Measurements from ENCODE around the gene MARK3.
"Not testable (repeated sequence)": the region's sequence is repeated elsewhere in the genome, so short reads cannot be mapped to it uniquely, and the experiment has no call there.

MARK3 gene

DNA sequence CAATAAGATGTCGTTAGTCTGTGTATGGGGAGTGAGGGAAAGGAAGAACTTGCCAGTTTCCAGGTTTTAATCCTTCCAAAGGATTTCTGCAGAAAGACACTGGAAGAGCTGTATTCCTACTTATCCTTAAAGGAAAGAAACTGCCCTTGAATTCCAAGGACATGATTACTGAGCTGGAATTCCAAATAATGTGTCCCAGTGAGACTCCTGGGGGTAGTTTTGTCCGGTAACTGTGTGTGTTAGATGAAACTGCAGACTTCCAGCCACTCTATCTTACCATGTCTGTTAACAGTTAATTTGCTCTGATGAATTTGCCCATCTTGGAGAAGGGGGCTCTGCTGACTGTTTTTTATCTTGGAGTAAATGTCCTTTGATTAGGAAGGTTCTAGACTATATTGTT, 104.4 kb downstream of the MARK3 start:
- no peak for DNase-seq (ENCODE audit: low read depth in 2 of 2)

DNA sequence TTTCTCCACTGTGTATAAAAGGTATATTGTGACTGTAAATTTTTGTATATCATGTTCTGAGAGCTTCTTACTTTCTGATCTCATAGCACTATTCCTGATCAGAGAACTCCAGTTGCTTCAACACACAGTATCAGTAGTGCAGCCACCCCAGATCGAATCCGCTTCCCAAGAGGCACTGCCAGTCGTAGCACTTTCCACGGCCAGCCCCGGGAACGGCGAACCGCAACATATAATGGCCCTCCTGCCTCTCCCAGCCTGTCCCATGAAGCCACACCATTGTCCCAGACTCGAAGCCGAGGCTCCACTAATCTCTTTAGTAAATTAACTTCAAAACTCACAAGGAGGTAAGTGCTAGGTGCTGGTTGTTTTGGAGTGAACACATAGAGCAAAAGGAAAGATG, 106.5 kb downstream of the MARK3 start:
- no peak for DNase-seq (ENCODE audit: low read depth in 2 of 2)

DNA sequence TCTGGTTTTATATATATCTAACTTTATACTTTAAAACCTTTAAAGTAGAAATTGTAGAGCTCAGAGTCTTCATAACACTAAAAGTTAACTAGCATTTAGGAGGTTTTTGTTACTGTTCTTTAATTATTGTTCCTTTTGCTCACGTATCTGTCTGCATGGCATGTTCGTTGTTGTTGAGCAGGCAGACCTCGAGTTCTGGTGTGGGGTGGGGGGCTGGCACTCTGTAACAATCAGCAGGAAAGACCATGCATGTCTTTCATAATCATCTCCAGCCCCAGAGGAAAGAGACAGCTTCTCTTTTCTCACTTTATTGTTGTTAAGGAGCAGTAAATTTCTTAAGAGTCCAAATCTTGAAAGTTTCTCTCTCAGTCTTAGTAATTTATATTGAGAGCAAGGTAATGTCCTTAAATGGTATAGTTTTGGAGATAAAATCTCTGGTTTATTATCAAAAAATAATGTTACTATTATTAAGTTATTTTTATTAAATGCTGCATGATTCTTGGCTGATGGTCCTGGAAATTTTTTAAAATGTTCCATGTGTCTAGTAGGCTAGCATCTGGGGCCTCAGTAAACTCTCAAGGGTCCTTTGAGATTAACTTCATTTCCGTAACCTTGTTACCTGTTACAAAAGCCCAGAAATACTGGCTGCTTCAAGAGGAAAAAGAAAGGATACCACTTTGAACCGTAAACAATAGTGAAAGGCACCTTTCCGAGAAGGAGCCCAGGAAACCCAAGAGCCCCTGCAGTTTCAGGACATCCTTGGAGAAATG, 107.1 kb downstream of the MARK3 start:
- no peak for DNase-seq (ENCODE audit: low read depth in 2 of 2)

DNA sequence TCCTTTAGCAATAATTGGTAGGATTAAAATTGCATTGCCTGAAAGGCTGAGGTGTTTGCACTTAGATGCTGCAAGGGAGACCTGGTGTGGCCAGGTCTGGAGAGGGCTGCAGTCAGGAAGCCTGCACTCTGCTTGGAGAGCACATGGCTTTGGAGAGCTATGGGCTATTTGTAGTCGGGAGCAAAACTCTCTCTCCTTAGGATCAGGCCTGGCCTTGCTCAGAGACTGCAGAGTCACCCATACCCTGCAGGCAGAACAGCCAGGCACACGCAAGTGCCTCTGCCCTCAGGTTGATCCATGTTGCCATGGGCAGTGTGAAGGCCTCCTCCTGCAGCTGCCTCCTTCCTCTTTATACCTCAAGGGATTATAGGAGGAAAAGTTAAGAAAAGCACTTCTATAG, 110.6 kb downstream of the MARK3 start:
- DNase-seq (ENCODE audit: low read depth in 2 of 2): no peak

DNA sequence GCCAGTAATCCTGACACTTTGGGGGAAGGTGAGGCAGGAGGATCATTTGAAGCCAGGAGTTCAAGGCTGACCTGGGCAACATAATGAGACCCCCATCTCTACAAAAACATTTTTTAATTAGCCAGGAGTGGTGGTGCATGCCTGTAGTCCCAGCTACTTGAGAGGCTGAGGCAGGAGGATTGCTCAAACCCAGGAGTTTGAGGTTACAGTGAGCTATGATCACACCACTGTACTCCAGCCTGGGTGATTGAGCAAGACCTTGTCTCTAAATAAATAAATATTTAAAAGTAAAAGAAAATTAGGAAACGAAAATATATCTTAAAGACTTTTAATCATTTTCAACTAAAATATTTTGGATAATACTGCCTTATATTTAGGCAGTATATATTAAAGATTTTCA, 111.6 kb downstream of the MARK3 start:
- DNase-seq (ENCODE audit: low read depth in 2 of 2): no peak

DNA sequence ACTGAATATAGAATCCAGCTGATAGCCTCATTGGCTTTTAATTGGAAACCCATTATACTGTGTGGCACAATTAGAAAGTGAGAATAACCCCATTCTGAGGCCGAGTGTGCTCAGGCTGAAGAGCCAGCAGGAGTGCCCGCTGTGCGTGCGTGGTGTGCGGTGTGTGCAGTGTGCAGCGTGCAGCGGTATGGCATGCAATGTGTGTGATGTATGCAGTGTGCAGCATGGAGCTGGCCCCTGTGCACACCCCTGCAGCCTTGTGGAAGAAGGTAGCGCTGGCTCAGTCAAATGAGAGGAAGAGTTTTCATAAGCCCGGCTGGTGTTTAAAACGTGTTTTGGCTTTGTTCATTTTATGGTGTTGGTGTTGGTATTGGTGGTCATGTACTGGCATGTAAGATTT, 114.5 kb downstream of the MARK3 start:
- no peak for DNase-seq (ENCODE audit: low read depth in 2 of 2)

DNA sequence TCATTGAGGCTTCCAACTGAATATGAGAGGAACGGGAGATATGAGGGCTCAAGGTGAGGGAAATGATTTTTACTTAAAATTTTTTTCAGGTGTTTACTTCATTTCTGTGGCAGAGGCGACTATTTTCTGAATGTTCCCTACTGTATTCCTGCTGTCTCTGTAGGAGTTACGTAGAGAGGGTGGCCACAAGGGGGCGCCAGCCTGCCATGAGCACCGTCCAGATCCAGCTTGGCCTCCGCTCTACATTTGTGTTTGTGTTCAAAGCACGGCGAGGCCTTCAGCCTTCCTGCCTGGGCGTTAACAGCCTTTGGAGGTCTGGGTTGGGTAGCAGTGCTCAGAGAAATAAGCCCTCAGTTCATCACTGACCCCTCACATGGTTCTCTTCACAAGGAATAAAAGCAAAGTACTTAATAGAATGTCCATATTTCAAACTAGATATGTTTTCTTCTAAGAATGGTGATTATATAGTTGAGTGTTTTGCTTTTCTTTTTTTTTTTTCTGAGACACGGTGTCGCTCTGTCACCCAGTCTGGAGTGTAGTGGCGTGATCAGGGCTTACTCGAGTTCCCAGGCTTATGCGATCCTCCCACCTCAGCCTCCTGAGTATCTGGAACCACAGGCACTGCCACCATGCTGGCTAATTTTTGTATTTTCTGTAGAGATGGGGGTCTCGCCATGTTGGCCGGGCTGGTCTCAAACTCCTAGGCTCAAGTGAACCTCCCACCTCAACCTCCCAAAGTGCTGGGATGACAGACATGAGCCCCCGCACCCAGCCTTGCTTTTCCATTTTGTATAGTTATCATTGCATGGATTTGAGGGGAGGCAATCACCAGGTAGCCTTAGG, 115.2 kb downstream of the MARK3 start:
- peak; percentile 47 to 67 for DNase-seq (ENCODE audit: low read depth in 2 of 2)

DNA sequence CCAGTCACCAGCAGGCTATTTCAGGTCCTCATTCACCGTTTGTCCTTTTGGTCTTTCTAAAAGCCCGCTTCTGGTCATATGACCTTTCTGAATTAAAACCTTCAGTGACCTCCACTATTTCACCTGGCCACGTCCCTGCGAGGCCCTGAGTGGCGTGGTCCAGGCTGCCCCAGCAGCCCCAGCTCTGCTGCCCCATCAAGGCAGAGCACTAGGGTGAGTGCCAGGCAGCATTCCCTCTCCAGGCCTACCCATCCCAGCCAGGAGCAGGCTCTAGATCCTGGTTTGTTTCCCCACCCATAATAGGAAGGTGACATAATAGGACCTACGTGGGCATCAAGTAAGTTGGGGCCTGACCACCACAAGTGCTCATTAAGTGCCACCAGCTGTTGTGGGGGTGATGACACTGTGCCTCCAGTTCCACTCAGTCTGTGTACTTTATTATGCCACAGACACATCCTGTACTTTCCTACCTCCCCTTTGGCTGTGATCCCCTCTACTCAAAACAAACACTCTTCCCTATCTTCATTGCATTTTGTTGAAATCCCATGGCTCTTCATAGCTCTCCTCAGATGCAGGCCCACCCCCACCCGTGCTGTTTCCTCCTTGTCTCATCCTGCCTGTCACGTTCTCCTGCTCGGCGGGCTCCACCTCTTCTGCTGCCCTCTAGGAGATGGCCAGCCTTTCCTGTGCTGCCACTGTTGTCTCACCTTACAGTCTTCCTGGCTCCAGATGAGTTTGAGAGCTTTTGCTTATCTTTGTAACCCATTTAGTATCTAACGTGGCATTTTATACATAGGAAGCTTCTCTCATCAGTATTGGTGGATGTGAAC, 116.0 kb downstream of the MARK3 start:
- DNase-seq (ENCODE audit: low read depth in 2 of 2): no peak

DNA sequence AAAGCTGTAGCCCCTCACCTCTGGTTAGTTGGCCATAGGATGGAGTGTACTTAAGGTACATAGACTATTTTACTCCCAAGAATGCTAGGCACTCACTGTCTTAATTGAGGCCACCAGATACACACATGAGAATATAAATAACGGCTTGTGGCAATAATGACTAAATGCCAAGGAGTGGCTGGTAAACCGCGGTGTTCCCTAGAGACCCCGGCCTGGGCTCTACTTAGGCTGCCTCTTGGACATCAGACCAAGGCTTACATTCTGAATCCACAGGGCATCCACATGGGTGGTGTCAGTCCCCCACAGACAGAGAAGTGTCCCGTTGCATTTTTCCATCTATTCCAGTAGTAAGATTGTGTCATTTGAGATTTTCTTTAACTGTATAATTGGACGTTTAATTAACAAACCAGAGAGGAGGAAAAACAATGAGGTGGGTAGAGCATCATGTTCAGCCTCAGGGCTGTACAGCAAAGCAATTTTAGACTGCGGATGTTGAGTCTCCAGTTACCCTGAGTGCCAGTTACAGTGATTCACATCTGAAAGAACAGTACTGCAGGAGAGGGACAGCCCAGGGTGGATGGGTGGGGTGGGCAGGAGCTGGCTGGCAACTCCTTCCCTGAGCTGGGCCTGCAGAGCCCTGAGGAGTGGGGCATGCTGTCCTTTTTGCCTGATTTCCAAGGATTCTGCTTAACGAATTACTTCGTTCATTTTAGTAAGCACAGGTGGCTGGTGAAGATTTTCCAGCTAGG, 116.9 kb downstream of the MARK3 start:
- no peak for DNase-seq (ENCODE audit: low read depth in 2 of 2)

DNA sequence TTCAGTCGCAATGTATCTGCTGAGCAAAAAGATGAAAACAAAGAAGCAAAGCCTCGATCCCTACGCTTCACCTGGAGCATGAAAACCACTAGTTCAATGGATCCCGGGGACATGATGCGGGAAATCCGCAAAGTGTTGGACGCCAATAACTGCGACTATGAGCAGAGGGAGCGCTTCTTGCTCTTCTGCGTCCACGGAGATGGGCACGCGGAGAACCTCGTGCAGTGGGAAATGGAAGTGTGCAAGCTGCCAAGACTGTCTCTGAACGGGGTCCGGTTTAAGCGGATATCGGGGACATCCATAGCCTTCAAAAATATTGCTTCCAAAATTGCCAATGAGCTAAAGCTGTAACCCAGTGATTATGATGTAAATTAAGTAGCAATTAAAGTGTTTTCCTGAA, 117.7 kb downstream of the MARK3 start:
- DNase-seq (ENCODE audit: low read depth in 2 of 2): no peak

DNA sequence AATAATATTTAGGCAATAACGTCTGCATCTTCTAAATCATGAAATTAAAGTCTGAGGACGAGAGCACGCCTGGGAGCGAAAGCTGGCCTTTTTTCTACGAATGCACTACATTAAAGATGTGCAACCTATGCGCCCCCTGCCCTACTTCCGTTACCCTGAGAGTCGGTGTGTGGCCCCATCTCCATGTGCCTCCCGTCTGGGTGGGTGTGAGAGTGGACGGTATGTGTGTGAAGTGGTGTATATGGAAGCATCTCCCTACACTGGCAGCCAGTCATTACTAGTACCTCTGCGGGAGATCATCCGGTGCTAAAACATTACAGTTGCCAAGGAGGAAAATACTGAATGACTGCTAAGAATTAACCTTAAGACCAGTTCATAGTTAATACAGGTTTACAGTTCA, 118.1 kb downstream of the MARK3 start:
- no peak for DNase-seq (ENCODE audit: low read depth in 2 of 2)

DNA sequence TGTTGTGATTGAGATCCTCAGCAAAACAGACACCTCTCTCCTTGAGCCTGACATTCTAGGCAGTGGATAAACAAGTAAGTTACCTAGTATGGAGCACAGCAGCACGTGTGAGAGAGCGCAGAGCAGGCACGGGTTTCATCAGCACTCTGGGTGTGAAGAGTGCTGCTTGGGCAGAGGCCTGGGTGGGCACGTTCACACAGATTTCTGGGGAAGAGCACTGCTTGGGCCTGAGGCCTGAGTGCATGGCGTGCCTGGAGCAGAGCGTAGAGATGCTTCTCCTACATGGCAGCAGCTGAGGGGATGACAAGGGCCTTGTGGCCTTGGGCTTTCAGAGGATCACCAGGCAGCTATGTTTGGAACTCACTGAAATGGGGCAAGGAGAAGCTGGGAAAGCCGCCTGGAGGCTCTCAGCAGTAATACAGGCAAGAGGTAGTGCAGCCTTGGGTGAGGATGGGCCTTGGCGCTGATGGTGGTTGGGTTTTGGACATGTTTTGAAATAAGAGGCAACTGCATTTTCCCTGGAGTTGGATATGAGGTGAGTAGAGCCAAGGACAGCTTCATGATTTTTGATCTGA, 119.9 kb downstream of the MARK3 start:
- DNase-seq (ENCODE audit: low read depth in 2 of 2): no peak

DNA sequence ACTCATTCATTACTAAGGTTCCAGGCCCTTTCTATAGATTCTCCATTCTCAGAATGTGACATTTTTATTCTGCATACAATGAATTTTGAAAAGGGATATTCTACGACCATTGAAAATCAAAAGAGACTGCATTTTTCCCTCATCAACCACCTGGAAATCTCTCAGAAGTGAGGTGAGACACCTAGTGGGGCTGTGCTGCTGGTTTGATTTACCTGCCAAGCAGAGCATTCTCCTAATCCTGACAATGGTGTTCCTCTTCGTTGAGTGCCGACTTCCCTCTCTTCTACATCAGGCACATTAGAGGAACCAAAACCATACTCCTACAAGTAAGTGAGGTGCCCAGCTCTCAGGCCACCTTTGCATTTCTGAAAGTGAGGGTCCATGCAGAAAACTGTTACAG, 122.5 kb downstream of the MARK3 start:
- no peak for DNase-seq (ENCODE audit: low read depth in 2 of 2)

DNA sequence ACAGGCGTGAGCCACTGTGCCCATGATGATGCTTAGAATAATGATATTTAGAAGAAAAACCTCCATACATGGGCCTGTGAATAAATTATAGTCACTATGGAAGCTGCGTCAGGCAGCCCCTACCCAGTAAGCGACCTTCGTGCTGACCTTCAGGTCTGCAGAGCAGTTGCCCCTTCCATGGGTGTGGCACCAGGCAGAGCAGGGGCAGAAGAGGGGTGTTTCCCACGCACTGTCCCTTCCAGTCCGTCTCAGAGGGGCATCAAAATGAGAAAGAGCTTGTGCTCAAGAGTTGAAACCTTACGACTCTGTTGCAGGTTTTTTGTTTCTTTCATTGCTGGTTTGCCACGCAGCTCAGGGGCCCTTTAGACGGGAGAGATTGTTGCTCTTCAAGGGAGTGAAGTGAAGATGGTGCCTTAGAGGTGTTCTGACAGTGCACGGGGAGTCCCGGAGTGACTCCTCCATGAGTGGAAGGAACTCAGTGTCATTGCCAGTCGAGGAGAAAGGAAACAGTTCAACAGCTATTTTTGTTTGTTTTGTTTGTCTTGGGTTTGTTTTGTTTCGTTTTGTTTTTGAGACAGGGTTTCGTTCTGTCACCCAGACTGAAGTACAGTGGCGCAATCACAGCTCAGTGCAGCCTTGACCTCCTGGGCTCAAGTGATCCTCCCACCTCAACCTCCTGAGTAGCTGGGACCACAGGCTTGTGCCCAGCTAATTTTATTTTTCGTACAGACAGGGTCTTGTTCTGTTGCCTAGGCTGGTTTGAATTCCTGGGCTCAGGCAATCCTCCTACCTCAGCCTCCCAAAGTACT, 123.5 kb downstream of the MARK3 start:
- DNase-seq (ENCODE audit: low read depth in 2 of 2): no peak

DNA sequence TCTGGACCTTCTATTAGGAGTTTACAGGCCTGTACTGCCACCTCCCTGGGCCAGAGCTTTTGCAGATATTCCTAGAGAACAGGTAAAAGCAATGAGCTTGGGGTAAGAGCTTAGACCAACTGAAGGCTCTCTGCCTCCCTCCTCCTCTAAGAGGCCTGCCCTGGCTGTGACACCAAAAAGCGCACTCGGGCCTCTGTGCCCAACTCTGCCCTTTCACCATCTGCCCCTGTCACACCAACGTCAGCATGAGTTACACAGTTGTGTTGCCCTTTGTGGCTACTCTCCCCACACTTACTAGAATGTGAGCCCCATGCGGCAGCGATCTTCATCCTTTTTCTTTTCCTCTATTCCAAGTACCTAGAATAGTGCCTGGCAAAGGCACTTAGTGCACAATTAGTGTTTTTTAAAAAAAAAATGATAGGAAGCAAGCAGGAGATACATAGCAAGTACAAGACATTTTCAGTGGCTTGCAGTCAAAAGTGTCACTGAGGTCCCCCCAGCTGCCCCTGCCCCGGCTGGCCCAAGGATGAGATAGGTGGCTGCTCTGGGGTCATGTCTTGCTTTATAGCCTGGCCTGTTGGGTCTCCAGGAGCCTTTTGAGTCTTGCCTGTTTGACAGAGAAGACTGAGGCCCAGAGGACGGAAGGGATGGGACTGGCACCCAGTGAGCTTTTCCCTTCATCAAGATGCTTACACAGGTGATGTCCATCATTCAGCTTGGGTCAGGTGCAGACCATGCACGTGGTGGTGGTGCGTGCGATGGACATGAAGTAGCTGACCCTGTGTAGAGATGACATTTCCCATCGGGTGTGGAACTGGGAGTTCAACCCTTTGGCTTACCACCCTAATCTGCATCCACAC, 124.9 kb downstream of the MARK3 start:
- no peak for DNase-seq (ENCODE audit: low read depth in 2 of 2)

DNA sequence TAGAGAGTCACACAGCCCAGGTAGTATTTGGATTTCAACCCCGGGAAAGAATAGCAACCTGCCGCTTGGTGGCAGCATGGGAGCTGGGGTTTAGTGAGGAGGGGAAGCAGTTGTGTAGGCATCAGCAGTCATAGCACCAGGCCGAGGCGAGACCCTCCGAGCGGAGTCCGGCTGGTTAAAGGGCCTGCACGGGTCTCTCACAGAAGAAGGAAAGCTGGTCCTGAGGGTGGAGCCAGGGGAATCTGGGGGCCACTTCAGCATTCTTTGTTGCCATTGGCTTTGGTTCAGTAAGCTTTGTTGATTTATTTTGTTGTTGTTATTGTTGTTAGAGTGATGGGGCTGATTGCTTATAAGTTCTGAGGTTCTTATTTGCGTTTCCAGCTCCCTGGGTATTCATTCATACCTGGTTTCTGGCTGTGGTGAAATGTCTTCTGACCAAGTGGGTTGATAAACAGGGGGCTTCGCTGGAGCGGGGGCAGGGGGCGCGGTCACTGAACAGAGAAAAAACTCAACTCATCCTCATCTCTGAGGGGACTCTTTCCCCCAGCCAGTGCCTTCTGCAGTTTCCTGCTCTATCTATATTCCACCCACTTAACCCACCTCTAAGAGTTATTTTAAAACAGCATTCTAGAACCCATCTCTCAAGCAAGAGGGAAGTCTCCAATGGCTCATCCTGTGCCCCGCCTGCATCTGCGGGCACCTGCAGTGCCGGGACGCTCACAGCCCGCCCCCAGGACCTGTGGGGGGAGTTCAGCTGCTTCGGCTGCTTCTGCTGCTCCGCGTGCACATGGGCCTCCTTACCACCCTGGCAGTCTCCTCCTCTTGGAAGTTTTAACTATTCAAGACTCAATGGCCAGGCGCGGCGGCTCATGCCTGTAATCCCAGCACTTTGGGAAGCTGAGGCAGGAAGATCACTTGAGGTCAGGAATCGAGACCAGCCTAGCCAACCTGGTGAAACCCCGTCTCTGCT, 125.8 kb downstream of the MARK3 start:
- no peak for DNase-seq (ENCODE audit: low read depth in 2 of 2)

DNA sequence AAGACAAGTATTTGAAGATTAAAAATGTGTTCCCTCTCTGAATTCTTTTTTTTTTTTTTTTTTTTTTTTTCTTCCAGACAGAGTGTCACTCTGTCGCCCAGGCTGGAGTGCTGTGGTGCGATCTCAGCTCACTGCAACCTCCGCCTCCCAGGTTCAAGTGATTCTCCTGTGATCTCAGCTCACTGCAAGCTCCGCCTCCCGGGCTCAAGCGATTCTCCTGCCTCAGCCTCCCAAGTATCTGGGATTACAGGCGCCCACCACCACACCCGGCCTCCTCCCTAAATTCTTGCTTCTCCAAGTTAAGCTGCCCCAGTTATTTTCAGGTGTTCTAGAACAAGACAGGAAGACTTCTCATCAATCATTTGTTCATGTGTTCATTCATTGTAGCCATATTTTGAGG, 127.0 kb downstream of the MARK3 start:
- not testable (repeated sequence) for DNase-seq (ENCODE audit: low read depth in 2 of 2)
